Stimulated activated CD4-positive, alpha-beta T cell treated with anti-CD3 and anti-CD28 coated beads, TNF-alpha, amount 100 ng/mL, for 4 hours (primary cell): ENCODE measurements around the gene ARHGAP26.

ENCODE experiments used
- DNase-seq, 3 experiments: peaks; one replicate each; pipeline ENCODE4 v3.0.0-alpha.2; 2020; ENCODE audit warnings: low read depth in 3 of 3

ARHGAP26 gene

DNA sequence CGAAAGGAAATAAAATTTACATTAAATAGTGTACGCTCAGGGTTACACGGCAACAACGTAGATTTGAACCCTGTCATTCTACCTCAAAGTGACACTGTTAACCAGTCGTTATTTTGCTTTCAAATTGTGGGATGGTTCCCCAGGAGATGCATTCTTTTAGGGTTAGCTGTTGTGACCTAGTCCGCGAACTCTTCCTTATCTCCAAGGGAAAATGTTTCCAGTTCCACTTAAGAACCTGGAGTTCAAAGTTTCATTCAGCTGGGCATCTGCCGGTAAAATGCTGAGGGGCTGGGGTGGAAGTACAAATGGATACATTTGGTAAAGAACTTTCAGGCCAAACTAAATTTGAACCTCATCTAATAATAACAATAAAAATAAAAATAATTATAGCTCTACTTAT is 368.7 kb downstream of the ARHGAP26 start:
- DNase-seq: no peak

DNA sequence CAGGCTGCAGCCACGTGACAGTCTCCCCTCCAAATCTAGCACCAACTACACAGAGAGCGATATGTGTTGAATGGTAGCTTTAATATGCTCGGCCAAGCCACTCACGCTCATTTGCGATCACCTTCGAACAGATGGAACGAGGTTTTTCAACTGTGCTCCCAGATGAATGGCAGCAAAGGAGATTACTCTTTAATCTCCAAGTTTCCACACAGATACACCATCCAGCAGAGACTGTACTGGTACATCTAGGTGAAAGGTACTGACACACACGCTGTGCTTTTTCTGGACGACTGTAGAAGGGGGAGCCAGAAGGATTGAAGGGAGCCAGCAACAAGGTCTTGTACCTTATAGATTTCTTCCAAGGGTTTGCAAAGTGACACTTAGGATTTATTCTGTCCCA is 369.4 kb downstream of the ARHGAP26 start:
- no peak for DNase-seq

DNA sequence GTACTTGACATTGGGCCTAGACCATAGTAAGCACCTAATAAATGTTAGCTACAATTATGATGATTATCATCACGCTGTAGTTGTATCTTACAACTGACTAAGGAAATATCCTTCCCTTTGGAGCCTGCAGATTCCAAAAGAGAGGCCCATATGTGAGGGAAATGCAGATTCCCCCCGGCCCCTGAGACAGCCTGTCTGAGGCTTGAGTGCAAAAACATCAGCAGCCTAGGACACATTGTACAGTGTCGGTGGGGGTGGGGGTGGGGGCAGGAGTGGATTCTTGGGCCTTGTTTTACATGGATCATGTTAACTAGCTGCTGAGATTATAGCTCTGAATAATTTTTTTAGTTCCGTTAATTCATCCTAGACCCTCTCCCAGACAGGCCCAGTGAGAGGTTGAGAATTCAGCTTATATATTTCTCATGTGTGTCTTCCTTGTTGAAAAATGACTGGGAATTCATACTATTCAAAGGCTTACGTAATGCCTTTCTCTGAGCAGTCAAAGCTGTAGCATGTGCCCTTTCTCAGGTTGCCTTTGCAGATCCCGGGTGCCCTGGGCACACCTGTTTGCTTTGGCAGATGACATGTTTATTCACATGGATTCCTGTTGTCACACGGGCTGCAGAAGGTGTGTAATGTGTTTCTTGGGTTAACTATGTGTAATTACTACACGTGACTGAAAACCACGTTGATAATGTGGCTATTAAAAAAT is 370.5 kb downstream of the ARHGAP26 start:
- DNase-seq: no peak

DNA sequence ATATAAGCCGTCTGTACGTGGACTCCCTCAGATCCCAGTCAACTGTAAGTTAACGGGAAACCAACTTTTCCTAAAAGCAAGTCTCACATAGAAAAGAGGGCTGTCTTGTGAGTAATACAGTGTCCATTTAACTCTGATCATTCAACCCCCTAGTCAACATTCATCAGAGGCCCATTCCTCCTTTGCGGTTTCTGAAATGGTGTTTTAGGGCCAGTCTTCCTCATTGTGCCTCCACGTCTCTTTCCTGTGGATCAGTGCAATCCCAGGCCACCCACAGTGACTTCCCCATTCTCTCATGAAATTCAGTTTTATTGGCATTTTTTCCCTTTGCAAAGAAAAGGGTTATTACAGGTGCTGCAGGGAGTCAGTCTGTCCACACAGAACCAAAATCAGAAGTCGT is 371.5 kb downstream of the ARHGAP26 start:
- no peak for DNase-seq

DNA sequence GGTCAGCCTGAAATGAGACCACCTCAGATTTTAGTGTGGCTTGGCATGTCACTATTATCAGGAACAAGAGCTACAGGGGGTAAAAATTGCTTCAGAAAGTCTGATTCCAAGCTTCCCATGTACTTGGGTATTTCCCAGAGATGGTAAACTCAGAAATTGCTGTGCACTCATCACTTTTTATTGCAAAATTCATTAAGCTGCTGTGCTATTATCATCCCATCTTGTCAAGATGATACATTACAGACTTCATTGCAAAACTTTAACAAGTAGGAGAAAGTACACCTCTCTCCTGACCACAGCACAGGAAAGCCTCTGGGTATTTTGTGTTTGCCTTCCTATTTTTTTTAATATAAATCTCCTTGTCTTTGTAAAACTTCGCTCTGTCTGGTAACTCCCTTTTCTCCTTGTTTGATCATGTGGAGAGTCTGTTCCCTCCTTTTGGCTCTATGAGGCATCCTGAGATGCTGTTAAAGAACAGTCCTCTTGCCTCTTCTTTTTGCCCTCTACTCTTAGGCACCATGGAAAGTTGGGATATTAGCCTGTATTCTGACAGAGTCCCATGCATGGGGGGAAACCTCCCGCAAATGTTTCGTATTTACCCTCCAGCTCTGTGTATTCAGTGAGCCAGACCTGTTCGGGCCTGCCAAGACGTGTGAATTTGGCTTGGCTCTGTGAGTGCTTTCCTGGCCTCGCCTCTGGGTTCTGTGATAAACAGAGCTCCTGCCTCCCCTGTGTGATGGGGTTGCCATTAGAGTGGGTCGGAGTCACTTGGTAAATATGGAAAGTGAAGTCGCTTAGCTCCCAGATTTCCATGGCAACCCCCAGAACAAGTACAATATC is 372.6 kb downstream of the ARHGAP26 start:
- no peak for DNase-seq

DNA sequence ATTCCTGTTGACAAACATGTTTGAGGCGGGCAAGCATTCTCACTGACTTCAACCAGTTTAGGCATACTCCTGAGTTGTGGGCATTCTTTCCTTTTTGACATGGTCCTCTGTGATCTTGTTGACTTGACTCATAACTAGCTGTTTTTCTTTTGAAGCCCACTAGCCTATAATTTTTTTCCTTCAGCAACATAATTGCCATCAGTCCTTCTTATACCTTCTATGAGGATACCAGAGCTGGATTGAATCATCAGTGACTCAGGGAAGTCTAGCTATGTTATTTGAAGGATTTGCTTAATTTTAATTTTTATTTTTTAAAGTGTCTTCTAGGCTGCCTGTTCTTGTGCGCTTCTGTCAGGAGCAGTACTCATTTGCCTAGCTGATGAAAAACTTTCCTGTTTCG is 373.8 kb downstream of the ARHGAP26 start:
- no peak for DNase-seq

DNA sequence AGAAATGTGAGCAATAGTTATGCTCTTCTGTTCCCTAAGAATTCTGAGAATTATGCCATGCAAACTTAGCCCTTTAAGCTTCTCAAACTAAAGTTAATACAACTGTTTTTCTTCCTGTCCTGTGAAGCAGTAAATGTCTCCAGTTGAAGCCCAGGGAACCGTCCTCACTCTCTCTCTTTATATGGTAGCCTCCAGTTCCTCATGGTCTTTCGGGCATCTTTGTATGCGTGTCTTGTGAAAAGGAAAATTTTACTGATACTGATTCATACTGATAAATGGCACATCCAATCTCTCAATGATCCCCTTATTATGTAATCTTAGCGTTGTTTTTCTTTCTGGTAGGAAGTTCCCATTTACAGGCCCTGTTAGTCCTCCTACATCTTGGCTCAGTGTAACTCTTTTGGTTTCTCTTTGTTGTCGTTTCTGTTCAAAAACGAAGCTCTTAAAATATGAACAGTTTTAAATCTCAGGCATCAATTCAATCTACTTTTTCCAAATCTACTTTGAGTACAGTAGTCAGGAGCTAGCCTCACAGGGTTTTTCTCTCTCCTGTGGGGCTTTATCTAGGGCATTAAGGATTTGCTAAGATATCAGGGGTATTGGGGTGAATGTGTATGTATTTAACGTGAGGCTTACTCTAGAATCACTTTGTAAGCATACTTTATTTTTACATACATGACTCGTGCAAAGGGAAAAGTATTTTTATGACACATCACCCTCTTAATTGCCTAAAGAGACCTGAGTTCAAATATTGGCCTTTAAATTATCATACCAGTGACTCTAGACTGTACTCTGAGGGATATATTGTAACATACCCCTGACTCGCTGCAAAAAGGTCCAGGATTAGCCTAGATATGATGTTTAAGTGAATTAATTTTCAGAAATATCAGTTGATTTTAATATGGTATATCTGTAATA is 375.3 kb downstream of the ARHGAP26 start:
- DNase-seq: no peak

DNA sequence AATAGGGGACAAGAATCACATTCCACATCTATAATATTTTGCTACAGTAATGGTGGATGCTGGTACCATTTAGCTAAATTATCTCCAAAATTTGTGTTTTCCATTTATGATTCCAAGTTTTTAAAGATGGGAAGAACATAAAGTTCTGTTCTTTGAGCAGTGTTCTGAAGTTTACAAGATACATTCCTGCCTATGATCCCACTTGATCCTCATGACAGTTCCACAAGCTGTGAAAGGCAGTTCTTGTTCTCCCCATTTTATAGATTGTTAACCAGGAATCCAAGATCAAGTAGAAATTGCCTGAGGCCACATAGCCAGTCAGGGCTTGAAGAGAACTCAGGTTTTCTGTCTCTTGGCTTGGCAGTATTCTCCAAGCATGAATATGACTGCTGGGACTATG is 376.0 kb downstream of the ARHGAP26 start:
- DNase-seq: no peak

DNA sequence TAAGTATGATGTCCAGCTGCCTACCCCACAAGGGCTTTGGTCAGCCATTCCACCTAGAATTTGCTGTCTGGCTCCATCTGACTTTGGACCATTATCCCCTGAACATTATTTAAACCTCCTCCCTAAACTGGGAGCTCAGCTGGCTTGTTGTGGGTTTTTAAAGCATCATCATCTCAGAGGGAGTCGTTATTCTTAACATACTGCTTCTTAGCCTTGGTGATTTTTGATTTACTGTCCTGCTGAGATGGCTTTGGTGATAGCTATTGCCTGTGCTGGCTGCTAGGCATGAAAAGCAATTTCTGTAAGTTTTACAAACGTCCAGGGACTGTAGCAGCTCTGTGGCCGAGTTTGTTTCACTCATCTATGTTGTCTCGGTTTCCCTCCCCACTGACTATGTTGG is 377.2 kb downstream of the ARHGAP26 start:
- DNase-seq: no peak

DNA sequence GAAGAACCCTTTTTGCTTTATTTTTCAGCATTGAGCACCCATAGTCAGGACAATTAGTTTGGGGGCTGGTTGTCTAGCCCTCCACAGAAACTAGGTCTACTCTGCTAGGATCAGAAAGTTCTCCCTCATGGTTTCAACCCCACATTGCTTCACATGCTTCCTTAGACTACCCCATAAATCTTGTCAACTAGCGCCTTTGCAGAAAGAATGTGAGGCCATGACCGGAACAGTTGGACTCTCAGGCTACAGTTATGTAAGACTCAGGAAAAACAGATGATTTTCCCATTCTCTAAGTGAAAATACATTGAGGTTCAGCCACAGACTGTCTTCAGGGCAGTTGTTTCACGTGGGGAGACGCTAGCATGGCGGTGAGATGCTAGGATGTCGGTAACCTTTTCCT is 377.7 kb downstream of the ARHGAP26 start:
- DNase-seq: no peak

DNA sequence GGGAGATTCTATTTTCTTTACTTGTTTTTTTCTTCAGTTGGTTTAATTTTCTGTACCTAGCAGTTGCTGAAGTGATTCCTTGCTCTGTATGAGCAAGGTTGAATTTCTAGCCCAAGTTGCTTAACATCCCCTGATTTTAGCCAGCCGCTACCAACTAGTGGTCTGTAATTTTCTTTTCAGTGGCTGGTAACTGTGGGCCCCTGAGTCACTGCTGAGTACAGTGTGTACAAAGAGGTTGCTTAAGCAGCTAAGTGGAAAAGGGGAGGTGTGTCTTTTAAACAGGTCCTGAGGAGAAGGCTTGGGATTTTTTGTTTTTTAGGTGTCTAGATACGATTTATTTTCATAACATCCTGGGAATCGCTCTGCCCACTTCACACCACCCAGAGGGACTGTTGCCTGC is 378.6 kb downstream of the ARHGAP26 start:
- DNase-seq: no peak

DNA sequence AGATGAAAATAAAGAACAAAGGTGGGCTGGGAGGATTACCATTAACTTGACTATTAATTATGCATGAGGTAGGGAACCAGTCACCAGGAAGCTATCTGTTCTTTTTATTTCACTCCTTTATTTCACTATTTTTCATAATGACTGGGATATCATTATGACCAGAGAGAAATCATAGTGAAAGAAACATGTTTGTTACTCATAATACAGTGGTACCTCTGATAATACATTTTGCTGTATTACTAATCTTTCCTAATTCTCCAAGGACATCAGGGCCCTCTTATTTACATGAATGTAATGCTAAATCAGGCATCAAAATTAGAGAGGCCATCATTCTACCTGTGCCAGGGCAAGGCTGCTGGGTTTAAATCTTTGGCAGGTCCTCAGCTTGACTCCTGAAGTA is 379.6 kb downstream of the ARHGAP26 start:
- DNase-seq: no peak

DNA sequence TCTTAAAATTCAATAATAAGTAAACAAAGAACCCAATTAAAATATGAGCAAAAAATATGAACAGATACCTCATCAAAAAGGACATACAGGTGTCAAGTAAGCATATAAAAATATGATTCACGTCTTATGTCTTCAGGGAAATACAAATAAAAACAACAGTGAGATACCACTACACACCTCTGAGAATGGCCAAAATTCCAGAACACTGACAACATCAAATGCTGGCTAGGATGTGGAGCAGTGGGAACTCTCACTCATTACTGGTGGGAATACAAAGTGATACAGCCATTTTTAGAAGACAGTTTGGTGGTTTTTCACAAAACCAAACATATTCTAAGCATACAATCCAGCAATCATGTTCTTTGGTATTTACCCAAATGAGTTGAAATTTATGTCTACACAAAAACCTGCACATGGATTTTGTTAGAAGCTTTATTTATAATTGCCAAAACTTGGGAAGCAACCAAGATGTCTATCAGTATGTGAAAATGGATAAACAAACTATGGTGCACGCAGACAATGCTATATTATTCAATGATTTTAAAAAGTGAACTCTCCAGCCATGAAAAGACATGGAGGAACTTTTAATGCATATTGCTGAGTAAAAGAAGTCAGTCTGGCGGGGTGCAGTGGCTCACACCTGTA is 381.0 kb downstream of the ARHGAP26 start:
- no peak for DNase-seq

DNA sequence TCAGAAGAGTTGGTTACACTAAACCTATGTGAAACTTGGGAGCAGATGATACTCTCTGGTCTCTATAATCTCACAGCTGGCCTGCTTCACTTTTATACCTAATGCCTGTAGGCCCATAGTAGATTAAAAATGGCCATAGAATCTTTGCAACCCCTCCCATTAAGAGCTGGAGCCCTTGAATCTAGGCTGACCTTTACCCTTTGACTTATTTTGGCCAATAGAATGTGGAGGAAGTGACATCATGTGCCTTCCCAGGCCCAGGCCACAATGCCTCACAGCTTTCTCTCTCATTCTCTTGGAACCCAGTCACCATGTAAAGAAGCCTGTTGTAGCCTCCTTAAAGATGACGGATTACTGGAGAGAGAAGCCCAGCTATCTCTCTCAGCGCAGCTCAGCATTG is 382.3 kb downstream of the ARHGAP26 start:
- no peak for DNase-seq

DNA sequence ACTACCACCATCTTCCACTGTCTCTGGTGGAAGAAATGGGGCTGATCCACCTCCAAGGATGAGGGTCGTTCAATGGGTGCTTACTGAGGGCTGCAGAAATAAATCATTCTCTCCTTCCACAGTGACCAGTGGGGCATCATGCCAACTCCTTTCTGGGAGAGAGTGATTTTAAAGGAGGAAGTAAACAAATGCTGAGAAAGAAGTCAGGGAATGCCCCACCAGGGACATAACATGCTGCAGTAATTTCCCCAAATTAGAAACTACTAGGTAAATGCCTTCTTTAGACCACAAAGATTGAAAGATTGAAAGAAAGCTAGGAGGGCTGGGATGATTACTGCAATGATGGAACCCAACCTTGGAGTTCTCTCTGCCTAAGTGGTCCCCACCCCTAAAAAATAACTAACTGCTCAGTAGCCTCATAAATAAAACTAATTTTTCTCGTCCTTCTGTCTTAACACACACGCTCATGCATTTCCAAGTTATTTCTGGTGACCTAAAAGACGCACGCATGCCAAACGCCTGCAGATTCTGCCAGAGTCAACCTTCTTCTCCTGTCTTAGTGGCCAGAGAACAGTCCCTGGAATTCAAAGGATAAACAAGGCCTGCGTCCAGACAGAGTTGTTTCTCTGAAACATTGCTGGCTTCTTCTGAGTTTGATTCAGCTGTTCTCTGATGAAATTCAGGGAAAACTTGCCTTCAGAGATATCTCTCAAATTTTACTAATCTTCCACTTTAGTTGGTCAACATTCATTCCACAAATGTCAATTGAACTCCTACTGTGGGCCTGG is 383.3 kb downstream of the ARHGAP26 start:
- no peak for DNase-seq

DNA sequence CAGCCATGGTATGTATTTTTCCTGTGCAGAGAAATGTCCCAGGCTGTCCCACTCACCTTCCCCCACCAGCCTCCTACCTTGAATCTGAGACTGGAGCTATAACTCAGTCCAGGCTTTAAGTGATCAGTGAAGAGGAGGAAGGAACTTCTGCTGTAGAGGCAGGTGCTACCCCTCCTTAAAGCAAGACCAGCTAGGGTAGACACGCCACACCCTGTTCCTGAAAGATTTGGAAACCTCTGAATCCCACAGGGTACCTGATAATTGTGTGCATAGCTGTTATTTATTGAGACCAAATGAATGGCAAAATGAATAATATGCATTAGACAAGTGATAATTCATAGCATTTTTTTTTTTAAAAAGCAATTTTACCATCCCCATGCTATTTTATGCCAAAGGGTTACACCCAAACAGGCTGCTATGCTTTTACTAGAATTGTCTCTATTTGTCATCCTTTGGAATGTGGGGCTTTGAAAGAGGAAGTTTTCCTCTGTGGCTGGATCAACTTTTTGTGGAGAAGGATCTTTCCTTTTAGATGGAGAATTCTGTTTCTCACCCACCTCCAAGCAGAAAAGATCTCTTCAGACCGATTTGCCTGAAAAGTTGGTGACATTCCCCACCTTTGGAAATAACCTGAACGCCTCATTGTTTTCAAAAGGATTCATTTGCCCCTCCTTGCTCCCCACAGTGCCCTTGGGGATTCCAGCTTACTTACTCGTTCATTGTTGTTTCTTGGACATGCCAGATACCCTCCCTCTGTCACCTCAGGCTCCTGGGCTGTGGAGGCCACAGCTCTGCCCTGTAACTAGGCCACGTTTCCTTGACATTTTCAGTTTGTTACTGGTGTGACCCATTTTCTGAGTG is 384.6 kb downstream of the ARHGAP26 start:
- DNase-seq: no peak

DNA sequence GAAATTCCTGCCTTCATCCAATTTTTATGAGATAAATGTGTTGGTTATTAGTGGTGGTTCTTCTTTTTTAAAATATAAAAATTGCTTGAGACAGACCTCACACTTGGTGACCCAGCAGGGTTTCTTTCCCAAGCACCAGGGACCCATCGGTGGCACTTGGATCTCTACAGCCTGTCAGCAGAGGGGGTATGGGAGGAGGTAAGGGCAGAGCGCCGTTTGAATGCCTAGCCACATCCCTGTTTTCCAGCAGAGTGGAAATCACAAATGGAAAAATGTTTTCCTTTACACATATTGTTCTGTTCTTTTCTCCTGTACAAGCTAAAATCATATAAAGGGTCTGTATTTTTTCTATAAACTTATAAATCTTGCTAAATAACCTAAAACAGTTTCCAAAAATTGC is 385.3 kb downstream of the ARHGAP26 start:
- DNase-seq: no peak

DNA sequence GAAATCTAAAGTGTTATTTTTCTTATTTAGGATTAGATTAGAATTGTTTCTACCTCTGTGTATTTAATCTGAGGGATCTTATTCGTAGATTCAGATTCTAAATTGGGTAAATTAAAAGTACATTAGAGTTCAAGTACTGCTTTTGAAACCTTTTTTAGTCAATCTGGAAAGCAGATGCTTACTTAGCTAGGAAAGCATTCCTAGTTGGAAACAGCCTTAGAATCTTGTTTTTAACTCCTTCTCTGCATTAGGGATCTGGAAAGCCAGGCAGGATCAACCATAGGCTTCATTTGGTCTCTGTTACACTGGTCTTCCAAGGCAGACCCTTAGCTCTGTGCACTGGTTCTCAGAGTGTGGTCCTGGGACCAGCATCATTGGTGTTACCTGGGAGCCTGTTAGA is 385.9 kb downstream of the ARHGAP26 start:
- no peak for DNase-seq

DNA sequence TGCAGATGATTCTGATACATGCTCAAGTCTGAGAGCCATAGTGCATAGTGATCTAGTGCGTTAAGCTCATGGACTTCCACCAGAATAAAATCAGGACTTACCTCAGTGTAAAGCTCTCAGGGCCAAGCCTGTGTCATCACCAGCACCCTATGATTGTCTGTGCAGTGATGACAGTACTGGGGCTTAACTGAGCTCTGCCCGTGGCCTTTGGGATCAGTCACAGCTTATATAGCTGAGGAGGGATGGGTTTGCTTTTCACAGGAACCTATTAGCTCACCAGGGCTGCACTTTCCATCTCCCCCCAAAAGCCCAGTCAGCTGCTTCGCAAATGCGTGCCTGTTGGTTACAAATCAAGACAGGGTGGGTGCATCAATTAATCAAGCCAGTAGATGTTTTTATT is 386.4 kb downstream of the ARHGAP26 start:
- DNase-seq: no peak

DNA sequence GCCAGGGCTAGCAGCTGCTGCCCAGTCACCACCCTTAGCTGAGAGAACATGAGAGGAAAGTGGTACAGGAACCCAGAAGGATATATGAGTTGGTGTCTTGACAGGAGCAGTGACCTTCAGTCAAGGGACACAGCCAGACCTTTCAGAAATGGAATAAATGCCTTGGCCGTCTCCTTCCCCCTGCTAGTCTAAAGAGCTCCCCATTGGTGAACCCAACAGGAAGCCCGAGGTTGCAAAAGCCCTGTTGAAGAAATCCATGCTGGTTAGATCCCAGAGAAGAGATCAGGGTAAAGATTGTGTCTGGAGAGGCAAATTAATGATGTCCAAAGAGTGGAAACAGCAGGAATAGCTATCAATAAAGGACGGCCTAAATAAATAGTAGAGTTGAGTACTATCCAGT is 388.9 kb downstream of the ARHGAP26 start:
- DNase-seq: no peak
